HFFc6 (cell line): ENCODE measurements around the gene ATP8B1. TPM values are rescaled to one million over a fixed set of nuclear protein-coding genes. Genes with fewer than 3 reads are reported as not detected.

Source experiments
- DNase-seq: peaks from one replicate; pipeline ENCODE4 v3.0.0-alpha.2; 2018
- H3K27ac Mint-ChIP-seq: 2 replicates; pipeline ENCODE4 v1.8.0; 2020; ENCODE audit warnings: mild to moderate bottlenecking, mixed read lengths
- H3K27me3 Mint-ChIP-seq: 2 replicates; pipeline ENCODE4 v1.8.0; 2021; ENCODE audit warnings: mild to moderate bottlenecking, moderate library complexity, mixed read lengths; ENCODE audit not compliant: insufficient read depth
- H3K36me3 Mint-ChIP-seq: 2 replicates; pipeline ENCODE4 v1.8.0; 2021; ENCODE audit warnings: low read depth, mixed read lengths
- H3K4me1 Mint-ChIP-seq: 2 replicates; pipeline ENCODE4 v1.8.0; 2020; ENCODE audit warnings: low read depth, mixed read lengths
- H3K4me3 Mint-ChIP-seq: 2 replicates; pipeline ENCODE4 v1.8.0; 2020; ENCODE audit warnings: mild to moderate bottlenecking, moderate library complexity, mixed read lengths
- H3K9me3 Mint-ChIP-seq: 2 replicates; pipeline ENCODE4 v1.8.0; 2020; ENCODE audit warnings: mild to moderate bottlenecking, mixed read lengths
- total RNA-seq, 6 experiments: library from RNA; stranded (reverse); fragmentation: NEBNext Ultra II Directional; extraction: Animal tissue kit (Norgen Biotek cat#: 25700); gene quantifications; 2 replicates in 1 of 6; 3 replicates in 5 of 6; pipeline ENCODE4 v1.2.3, GENCODE V29; 2021
- TF ChIP-seq, protein P1 (sequence below): fragments of 200-600 bp; sonication (generic); IDR thresholded peaks from 2 replicates; pipeline ENCODE4 v1.5.0; 2021; ENCODE audit warnings: antibody characterized with exemption, mild to moderate bottlenecking

The ATP8B1 gene
- total RNA-seq, 6 experiments from 2014 or later = 78.8 to 115 (median 94.6) TPM

DNA sequence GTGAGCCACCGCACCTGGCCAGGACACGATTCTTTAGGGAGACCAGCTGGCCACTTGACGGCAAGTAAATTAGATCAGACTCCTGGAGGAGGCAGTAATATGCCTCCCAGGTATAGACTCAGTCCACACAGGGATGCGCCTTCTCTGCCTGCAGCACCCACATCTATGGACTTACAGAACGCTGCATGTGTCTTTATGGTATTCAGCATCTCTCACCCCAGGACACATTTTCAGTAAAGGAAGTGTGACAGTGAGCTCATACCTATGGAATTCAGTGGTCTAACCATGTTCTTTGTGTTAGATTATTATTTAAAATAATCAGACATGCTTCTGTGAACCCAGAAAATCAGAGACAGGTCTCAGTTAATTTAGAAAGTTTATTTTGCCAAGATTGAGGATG, 175.6 kb downstream of the ATP8B1 start:
- TF ChIP-seq, protein P1, sequence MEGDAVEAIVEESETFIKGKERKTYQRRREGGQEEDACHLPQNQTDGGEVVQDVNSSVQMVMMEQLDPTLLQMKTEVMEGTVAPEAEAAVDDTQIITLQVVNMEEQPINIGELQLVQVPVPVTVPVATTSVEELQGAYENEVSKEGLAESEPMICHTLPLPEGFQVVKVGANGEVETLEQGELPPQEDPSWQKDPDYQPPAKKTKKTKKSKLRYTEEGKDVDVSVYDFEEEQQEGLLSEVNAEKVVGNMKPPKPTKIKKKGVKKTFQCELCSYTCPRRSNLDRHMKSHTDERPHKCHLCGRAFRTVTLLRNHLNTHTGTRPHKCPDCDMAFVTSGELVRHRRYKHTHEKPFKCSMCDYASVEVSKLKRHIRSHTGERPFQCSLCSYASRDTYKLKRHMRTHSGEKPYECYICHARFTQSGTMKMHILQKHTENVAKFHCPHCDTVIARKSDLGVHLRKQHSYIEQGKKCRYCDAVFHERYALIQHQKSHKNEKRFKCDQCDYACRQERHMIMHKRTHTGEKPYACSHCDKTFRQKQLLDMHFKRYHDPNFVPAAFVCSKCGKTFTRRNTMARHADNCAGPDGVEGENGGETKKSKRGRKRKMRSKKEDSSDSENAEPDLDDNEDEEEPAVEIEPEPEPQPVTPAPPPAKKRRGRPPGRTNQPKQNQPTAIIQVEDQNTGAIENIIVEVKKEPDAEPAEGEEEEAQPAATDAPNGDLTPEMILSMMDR = no peak
- no peaks in the 10 kb centered on the region for H3K36me3 Mint-ChIP-seq
- peak overlapping the region; percentile 20 for H3K27ac Mint-ChIP-seq
- H3K9me3 Mint-ChIP-seq = no peaks in the 10 kb centered on the region
- H3K27me3 Mint-ChIP-seq = peaks cover 4% of the 10 kb centered on the region
- DNase-seq = peak; percentile 28
- peaks cover 42% of the 10 kb centered on the region for H3K4me1 Mint-ChIP-seq
- H3K4me3 Mint-ChIP-seq = no peak overlapping the region

DNA sequence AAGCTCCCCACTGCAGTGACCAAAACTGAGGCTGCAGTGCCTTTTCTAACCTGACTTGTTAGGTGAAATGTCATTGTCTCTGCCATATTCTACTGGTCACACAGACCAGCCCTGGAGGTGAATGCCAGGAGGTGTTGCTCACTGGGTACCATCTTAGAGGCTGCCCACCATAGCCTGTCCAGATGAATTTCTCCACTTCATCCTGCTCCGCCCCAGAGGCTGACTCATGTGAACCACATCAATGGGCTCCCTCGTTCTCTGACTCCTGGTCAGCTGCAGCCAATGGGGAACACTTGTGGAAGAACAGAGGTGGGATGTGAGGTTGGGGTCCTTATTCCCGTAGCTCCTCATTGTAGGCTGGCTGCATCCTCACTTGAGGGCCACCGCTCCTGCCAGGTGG, 178.1 kb downstream of the ATP8B1 start:
- Mint-ChIP-seq H3K4me1 (peaks cover 32% of the 10 kb centered on the region), H3K36me3 (no peaks in the 10 kb centered on the region), H3K9me3 (no peaks in the 10 kb centered on the region), H3K4me3 (no peak overlapping the region), H3K27me3 (peaks cover 5% of the 10 kb centered on the region), H3K27ac (no peak overlapping the region; the same call in 1 of the 2 replicates)
- TF ChIP-seq, protein P1 = no peak
- peak; percentile 31 for DNase-seq

DNA sequence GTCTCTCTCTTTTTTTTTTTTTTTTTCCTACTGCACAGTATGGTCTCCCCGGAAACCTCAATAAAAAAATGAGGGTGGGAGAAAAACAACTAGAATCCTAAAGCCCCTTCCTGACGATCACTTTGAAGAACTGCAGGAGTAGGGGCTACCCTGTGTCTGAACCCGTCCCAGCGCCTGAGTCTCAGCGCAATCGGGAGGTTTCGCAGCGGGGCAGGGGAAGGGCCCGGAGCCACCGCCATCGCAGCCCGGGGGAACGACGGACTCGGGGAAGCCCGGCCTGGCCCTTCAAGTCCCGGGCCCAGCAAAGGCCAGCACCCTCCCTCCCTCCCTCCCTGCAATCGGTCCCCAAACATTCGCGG, 181.9 kb downstream of the ATP8B1 start:
- peaks cover 20% of the 10 kb centered on the region for H3K4me1 Mint-ChIP-seq
- H3K36me3 Mint-ChIP-seq = no peaks in the 10 kb centered on the region
- TF ChIP-seq, protein P1 = no peak
- H3K9me3 Mint-ChIP-seq = no peaks in the 10 kb centered on the region
- H3K4me3 Mint-ChIP-seq = peak overlapping the region; percentile 98
- peaks cover 5% of the 10 kb centered on the region for H3K27me3 Mint-ChIP-seq
- no peak for DNase-seq
- peak overlapping the region; percentile 94 for H3K27ac Mint-ChIP-seq

DNA sequence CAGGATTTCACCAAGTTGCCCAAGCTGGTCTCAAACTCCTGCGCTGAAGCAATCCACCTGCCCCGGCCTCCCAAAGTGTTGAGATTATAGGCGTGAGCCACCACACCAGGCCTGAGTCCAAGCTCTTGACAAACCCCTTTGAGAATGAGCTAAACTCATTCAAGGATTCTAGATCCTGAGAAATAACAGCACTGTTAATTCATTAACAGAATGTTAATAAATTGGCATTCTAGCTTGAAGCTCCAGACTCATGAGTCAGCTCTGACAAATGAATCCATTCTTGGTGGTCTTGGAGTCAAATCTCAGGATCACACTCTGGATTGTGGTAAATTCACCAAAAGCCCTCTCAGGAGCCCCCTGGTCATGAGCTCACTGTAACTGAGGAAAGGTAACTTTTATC, 183.2 kb downstream of the ATP8B1 start:
- Mint-ChIP-seq H3K36me3 (peaks cover 6% of the 10 kb centered on the region; the same call in 1 of the 2 replicates), H3K9me3 (no peaks in the 10 kb centered on the region), H3K4me1 (peaks cover 16% of the 10 kb centered on the region), H3K27ac (no peak overlapping the region; the same call in 1 of the 2 replicates), H3K27me3 (peaks cover 5% of the 10 kb centered on the region), H3K4me3 (peak overlapping the region; percentile 98)
- TF ChIP-seq, protein P1 = no peak
- no peak for DNase-seq

DNA sequence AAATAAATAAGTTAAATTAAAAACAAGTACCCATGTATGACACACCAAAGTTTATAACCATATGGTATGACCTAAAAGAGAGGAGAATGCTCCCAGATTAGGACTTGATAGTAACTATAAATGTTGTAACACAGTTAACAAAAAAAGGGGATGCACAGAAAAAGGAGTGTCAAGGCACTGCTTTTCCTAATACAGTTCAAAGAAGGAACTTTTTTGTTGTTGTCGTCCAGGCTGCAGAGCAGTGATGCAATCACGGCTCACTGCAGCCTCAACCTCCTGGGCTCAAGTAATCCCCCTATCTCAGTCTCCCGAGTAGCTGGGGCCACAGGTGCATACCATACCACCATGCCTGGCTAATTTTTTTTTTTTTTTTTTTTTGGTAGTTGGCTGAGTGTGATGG, 184.2 kb downstream of the ATP8B1 start:
- Mint-ChIP-seq H3K4me3 (no peak overlapping the region), H3K4me1 (peaks cover 13% of the 10 kb centered on the region), H3K27me3 (peaks cover 5% of the 10 kb centered on the region), H3K9me3 (no peaks in the 10 kb centered on the region), H3K36me3 (peaks cover 8% of the 10 kb centered on the region), H3K27ac (no peak overlapping the region)
- DNase-seq = no peak
- TF ChIP-seq, protein P1 = no peak

DNA sequence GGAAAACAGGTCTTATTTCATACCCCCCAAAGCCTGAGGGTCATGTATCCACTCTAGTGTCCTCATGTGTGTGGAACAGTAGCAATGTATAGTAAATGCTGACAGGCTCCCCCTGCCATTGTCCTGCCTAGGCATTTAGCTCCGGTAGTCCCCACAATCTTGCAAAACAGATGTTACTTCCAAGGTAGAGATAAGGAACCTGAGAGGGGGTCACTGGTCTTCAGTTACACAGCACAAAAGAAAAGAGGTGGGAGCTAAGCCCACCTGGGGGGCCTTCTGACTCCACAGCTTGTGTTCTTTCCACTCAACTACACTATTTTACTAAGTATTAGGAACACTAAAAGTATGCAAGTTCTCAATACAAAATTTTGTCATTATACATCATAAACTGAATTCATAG, 199.2 kb downstream of the ATP8B1 start:
- TF ChIP-seq, protein P1 = no peak
- Mint-ChIP-seq H3K36me3 (peaks cover 31% of the 10 kb centered on the region), H3K27ac (no peak overlapping the region), H3K4me3 (no peak overlapping the region), H3K27me3 (no peaks in the 10 kb centered on the region), H3K4me1 (no peaks in the 10 kb centered on the region), H3K9me3 (no peaks in the 10 kb centered on the region)
- no peak for DNase-seq
